GM19438 (cell line): ENCODE results near the gene LIPM.
A peak's percentile ranks its signal among the peaks of the same experiment; 100 is the strongest.

Experiments used
- ATAC-seq: cut with Tn5 transposase; IDR thresholded peaks from one replicate; pipeline ENCODE4 v1.9.1; 2021; ENCODE audit warnings: low read depth; ENCODE audit not compliant: unreplicated experiment

LIPM gene

DNA sequence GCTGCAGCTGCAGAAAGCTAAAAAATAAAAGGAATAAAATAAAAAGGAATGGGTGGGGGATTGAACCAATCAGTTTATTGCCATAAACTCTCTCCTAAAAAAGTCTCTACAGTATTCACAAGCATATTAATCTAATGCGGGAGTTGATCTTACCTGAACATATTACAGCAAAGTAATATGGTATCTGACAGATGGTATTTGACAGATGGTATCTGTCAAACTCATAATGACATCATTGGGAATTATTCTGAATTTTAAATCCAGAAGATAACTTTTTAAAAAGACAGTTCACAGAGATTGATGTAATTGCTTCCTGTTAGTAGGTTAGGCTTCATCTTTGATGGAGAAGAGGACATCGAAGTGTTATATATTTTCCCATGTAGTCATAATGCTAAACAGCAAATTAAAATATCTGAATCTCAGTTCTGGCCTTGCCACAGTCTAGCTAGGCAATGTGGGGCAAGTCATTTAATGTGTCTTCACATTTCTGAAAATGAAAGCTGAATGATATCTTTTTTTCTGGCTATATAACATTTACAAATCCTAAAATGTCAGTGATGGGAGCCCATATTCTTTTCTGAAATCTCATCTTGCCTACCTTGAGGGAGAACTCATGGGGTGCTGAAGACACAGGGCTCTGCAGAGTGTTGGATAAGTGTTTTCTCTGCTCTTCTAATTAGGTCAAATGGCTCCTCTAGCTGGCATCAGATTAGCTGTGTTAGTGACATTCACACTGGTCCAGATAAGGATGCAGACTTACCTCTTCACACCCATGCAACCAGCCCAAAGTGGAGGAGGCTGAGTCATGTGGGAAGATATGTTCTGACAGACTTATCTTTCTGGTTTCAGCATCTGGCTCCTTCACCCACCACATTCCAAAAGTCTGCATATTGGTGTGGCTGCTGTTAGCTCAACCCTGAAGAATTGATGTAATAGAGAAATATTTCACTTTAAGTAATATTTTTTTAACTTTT is 2.1 kb upstream of the LIPM start:
- no peak for ATAC-seq

DNA sequence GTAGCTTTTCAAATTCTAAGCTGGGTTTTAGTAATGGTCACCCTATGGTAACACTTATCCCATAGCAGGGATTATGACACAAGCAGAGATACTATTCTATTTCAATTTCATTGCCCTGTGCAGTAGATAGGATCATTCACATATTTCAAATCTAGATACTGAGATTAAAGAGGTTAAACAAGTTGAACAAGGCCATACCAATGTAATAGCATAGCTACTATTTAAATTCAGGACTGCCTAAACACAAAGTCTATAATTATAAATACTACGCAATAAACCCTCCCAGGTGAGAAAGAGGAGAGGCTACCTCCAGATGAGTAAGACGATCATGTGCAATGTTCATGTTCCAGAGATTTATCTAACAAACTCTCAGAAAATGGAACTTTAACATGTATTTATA is 1.1 kb downstream of the LIPM start:
- no peak for ATAC-seq

- no peak for ATAC-seq
Observed at GRCh38 chr10:88804083-88804812, 1.7 kb downstream of the LIPM start.

- no peak for ATAC-seq
Observed at GRCh38 chr10:88805361-88805760, 2.8 kb downstream of the LIPM start.

GRCh38 chr10:88805924-88806323 is 3.4 kb downstream of the LIPM start:
- no peak for ATAC-seq

- ATAC-seq, result no peak
Observed at GRCh38 chr10:88809621-88810020, 7.1 kb downstream of the LIPM start.

DNA sequence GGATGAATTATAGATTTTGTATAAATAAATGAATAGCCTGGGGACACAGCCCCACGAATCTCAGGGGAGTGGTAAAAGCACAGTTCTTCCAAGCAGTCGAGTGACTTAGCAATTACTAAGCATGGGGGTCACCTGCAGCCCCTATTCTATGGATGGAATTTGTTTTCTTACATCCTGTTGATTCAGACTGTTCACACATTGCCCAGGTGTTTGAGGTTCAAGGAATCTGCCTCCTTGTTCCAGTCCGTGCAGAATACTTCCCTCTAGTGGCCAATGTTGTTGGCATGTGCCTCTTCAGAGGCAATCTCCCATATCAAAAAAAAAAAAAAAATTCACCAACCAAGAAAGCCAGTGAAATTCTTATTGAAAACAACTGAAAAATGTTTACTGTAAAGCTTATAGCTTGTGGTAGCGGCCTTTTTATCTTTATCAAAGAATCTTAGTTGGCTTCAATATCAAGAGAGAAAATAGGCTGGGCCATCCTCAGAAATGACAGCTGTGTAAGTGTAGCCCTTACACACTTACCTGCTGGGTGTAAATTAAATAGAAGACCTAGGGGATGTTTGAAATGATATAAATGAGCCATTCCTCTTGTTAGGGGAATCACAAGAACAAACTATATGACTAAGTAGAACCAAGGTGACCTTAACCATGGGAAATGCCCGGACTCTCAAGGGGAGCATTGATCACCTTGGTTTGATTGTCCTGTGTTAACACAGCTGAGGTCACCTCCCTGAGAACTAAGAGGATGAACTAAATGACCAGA is 7.8 kb downstream of the LIPM start:
- ATAC-seq, result no peak

GRCh38 chr10:88813200-88813599 is 10.7 kb downstream of the LIPM start:
- no peak for ATAC-seq

- no peak for ATAC-seq
Observed at GRCh38 chr10:88819290-88819689, 16.8 kb downstream of the LIPM start.

DNA sequence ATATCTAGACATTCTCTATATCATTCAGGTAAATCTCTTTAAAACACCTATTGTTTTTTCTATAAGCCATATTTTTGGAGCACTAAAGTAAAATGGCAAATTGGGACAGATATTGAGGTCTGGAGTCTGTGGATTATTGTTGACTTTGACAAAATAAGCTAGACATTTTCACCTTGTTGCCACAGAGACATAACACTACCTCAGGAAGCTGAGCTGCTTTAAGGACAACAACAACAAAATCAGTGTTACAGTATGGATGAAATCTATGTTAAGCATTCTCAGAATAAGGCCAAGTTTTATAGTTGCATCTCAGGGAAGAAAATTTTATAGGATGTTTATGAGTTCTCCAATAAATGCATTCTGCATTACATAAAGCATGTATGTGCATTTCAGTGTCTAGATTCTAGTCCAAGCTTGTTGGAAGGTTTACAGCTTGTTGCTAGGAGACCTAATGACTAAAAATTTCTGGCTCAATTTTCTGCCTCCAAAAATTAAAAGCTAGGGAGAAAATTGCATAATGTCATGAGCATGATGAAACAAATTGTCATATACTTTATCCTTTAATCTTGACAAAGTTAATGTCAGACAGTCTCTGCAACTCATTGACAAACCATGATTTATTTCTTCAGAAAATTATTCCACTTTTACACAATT is 18.3 kb downstream of the LIPM start:
- ATAC-seq, result no peak

GRCh38 chr10:88826388-88826787 is 23.9 kb downstream of the LIPM start:
- no peak for ATAC-seq

DNA sequence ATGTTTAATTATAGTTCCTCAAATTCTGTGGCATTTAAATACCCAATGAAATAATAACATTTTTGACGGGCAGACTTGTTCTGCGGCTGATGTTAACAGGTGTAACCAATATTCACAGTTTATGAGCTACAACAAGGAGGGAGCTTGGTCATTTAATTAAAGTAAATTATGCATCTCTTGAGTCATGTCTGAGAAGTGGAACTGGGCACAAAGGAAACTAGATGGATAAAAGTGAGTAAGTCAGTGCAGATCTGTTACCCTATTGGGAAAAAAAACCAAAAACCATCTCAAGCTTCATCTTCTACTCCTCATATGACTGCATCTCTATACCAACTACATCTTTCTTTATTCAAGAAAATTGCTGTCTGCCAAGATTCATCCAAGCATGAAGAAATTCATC is 25.1 kb downstream of the LIPM start:
- no peak for ATAC-seq

DNA sequence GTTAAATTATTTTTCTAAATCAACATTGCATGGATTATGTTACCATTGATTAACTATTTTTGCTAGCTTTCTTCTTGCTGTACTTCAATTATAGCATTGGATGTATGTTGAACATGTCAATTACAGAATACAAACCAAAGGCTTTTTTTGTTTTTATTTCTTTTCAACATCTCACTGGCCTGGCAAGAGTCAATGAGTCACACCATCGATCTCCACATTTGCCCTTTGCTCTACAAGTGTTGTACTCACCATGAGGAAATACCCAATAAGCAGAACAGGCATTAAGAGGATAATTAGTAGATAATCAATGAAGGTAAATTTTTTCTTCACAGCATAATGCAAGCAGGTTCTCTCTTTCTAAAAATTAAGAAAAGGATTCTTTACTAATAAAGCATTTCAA is 25.8 kb downstream of the LIPM start:
- ATAC-seq, result no peak

GRCh38 chr10:88830643-88831268 is 28.2 kb downstream of the LIPM start:
- ATAC-seq, result no peak

GRCh38 chr10:88831709-88832108 is 29.2 kb downstream of the LIPM start:
- no peak for ATAC-seq

DNA sequence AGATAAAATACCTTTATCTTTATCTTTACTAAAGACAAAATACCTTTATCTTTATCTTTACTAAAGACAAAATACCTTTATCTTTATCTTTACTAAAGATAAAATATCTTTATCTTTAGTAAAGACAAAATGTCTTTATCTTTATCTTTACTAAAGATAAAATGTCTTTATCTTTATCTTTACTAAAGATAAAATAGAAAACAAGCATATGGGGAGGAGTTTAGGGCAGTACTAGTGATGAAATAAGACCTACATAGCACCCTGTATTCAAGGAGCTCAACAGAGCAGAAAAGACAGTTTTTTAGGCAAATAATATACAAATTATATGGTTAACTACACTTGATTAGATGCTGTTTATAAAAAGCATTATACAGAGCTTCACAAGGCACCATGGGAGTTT is 29.8 kb downstream of the LIPM start:
- ATAC-seq, result no peak

- no peak for ATAC-seq
Observed at GRCh38 chr10:88833156-88833555, 30.6 kb downstream of the LIPM start.

GRCh38 chr10:88833723-88834122 is 31.2 kb downstream of the LIPM start:
- no peak for ATAC-seq

GRCh38 chr10:88835096-88835909 is 32.8 kb downstream of the LIPM start:
- ATAC-seq, result peak; percentile 85
